HepG2 (cell line): ENCODE results near the gene CSNK1D. TPM values are rescaled to one million over a fixed set of nuclear protein-coding genes. Genes with fewer than 3 reads are reported as not detected.

ENCODE experiments used
- ARID4A ChIP-seq: sonication (generic); formaldehyde crosslinking; IDR thresholded peaks from 2 replicates; pipeline ENCODE4 v1.5.0; 2020; ENCODE audit warnings: mild to moderate bottlenecking, missing genetic modification reagents, borderline replicate concordance
- FOXO4 ChIP-seq: sonication (generic); formaldehyde crosslinking; conservative IDR thresholded peaks from 2 replicates; pipeline ENCODE4 v1.8.1; 2023; ENCODE audit warnings: missing genetic modification reagents
- HCFC1 ChIP-seq: fragments of 150-350 bp; IDR thresholded peaks from 2 replicates; pipeline ENCODE4 v1.6.1; 2014; ENCODE audit warnings: low read depth, low read length
- HOXA3 ChIP-seq: sonication (generic); formaldehyde crosslinking; IDR thresholded peaks from 2 replicates; pipeline ENCODE4 v1.5.0; 2020; ENCODE audit warnings: missing genetic modification reagents
- HOXD1 ChIP-seq: sonication (generic); formaldehyde crosslinking; IDR thresholded peaks from 2 replicates; pipeline ENCODE4 v1.5.0; 2020; ENCODE audit warnings: missing genetic modification reagents
- IRF9 ChIP-seq: sonication (generic); formaldehyde crosslinking; IDR thresholded peaks from 2 replicates; pipeline ENCODE4 v1.8.0; 2022; ENCODE audit warnings: missing genetic modification reagents, mild to moderate bottlenecking, borderline replicate concordance
- ISL2 ChIP-seq: sonication (generic); formaldehyde crosslinking; IDR thresholded peaks from 2 replicates; pipeline ENCODE4 v1.5.0; 2020; ENCODE audit warnings: missing genetic modification reagents
- MIER2 ChIP-seq: IDR thresholded peaks from 2 replicates; pipeline ENCODE4 v1.6.1; 2016; ENCODE audit warnings: missing biosample characterization, missing genetic modification reagents
- NCOA1 ChIP-seq: sonication (generic); formaldehyde crosslinking; IDR thresholded peaks from 2 replicates; pipeline ENCODE4 v1.9.0; 2021; ENCODE audit warnings: missing genetic modification reagents
- PCBP1 ChIP-seq: fragments of 200-400 bp; formaldehyde crosslinking; IDR thresholded peaks from 2 replicates; pipeline ENCODE4 v1.6.1; 2017; ENCODE audit warnings: mild to moderate bottlenecking, low read depth, low read length, borderline replicate concordance
- REXO4 ChIP-seq: sonication (generic); formaldehyde crosslinking; IDR thresholded peaks from 2 replicates; pipeline ENCODE4 v1.8.0; 2022; ENCODE audit warnings: missing genetic modification reagents, mild to moderate bottlenecking, borderline replicate concordance
- TAF1 ChIP-seq: sonication (generic); formaldehyde crosslinking; IDR thresholded peaks from 2 replicates; pipeline ENCODE4 v1.4.0; 2020; ENCODE audit warnings: missing genetic modification reagents
- ZNF280B ChIP-seq: sonication (generic); formaldehyde crosslinking; IDR thresholded peaks from 2 replicates; pipeline ENCODE4 v1.5.0; 2020; ENCODE audit warnings: missing genetic modification reagents, mild to moderate bottlenecking, borderline replicate concordance
- ZNF280D ChIP-seq: sonication (generic); formaldehyde crosslinking; IDR thresholded peaks from 2 replicates; pipeline ENCODE4 v1.5.1; 2020; ENCODE audit warnings: mild to moderate bottlenecking, missing genetic modification reagents
- ZNF713 ChIP-seq: sonication (generic); formaldehyde crosslinking; IDR thresholded peaks from 2 replicates; pipeline ENCODE4 v1.4.0; 2020; ENCODE audit warnings: mild to moderate bottlenecking, missing genetic modification reagents
- polyA plus RNA-seq, 8 experiments: library from polyadenylated mRNA; depleted of rRNA in 3 of 8; stranded (reverse) in 7 of 8; unstranded in 1 of 8; fragments of >200 nt; fragmentation: Illumina TruSeq in 4 of 8; extraction: Trizol in 4 of 8; gene quantifications; 2 replicates each; pipeline versions ENCODE4 v1.2.1 to v1.2.3, GENCODE V29; 2011 to 2016; ENCODE audit warnings: low read depth in 4 of 8, missing spikeins in 1 of 8, mixed read lengths in 1 of 8; ENCODE audit not compliant: insufficient read depth in 1 of 8
- total RNA-seq, 5 experiments: library from RNA; depleted of rRNA; stranded (reverse); fragments of >200 nt; fragmentation: Illumina TruSeq; extraction: Trizol; gene quantifications; 2 replicates each; pipeline ENCODE4 v1.2.3, GENCODE V29; 2016; ENCODE audit warnings: low read depth in 1 of 5

Gene CSNK1D
- total and polyA plus RNA-seq, 2 of the 13 experiments (the other 11 are each of a cell fraction or from before 2014, with no cell fraction given) = 31.5 to 128 TPM

GRCh38 chr17:82292251-82293154, 19.0 kb upstream of the CSNK1D start (continued):
- TF ChIP-seq ARID4A (peak; percentile 95), NCOA1 (CRISPR knock-in tag) (peak; percentile 96), ZNF280B (CRISPR knock-in tag) (peak; percentile 61), REXO4 (CRISPR knock-in tag) (0 out of 2 replicates have a peak, but pooled peaks have one; percentile 60), IRF9 (CRISPR knock-in tag) (peak; percentile 75; the same call in 1 of the 2 replicates), ZNF713 (CRISPR knock-in tag) (peak; percentile 81; the same call in 1 of the 2 replicates), HOXA3 (peak; percentile 63; the same call in 1 of the 2 replicates), PCBP1 (peak; percentile 7; the same call in 1 of the 2 replicates), HOXD1 (CRISPR knock-in tag) (peak; percentile 31; the same call in 1 of the 2 replicates), TAF1 (CRISPR knock-in tag) (peak; percentile 96), HCFC1 (peak; percentile 38), MIER2 (CRISPR knock-in tag) (peak; percentile 51; the same call in 1 of the 2 replicates), ZNF280D (peak; percentile 82; the same call in 1 of the 2 replicates), ISL2 (CRISPR knock-in tag) (peak; percentile 71), FOXO4 (0 out of 2 replicates have a peak, but pooled peaks have one; percentile 7)
